ENCODE data around the gene NADSYN1. TPM values are rescaled to one million over a fixed set of nuclear protein-coding genes. Genes with fewer than 3 reads are reported as not detected.

The NADSYN1 gene
- total and polyA plus RNA-seq, 2 experiments from 2014 or later, result 35.6 to 54.9 TPM

GRCh38 chr11:71501071-71501985 is 48.3 kb downstream of the NADSYN1 start:
- TF ChIP-seq NANOG (IDR thresholded peaks at IDR 0.05; ENCODE audit: borderline replicate concordance) (no peak), ZNF114 (CRISPR knock-in tag; IDR thresholded peaks at IDR 0.05) (no peak)
- ATAC-seq (no peak), DNase-seq (ENCODE audit: low spot score) (no peak)
- H4K20me1 ChIP-seq (replicated peaks; ENCODE audit: insufficient read depth), result no peaks in the 10 kb centered on the region
- H3K9me2 ChIP-seq (ENCODE audit: insufficient read depth), result no peaks in the 10 kb centered on the region
- H3K36me3 ChIP-seq (ENCODE audit: insufficient read depth), result peaks cover 8% of the 10 kb centered on the region; the same call in 1 of the 2 replicates
- H3F3A ChIP-seq (replicated peaks; ENCODE audit: low read depth), result no peaks in the 10 kb centered on the region
- Mint-ChIP-seq H3K4me3 (no peak overlapping the region), H3K27me3 (ENCODE audit: insufficient read depth, low read depth, poor library complexity) (peaks cover 11% of the 10 kb centered on the region), H3K36me3 (ENCODE audit: low read depth) (peaks cover 40% of the 10 kb centered on the region), H3K27ac (no peak overlapping the region), H3K4me1 (peaks cover 17% of the 10 kb centered on the region), H3K9me3 (peaks cover 11% of the 10 kb centered on the region; the same call in 2 of the 3 replicates)
- H3K27me3 ChIP-seq (ENCODE audit: insufficient read depth), result no peaks in the 10 kb centered on the region
- no peak overlapping the region for H3K4me3 ChIP-seq
- no peaks in the 10 kb centered on the region for H3K79me2 ChIP-seq (replicated peaks; ENCODE audit: insufficient read depth)
- H3K4me1 ChIP-seq (ENCODE audit: insufficient read depth), result peaks cover 8% of the 10 kb centered on the region; the same call in 1 of the 2 replicates
- H2AFZ ChIP-seq, result no peak overlapping the region
- no peak overlapping the region for H3K4me2 ChIP-seq
- H3K27ac ChIP-seq (ENCODE audit: low read depth), result no peak overlapping the region

- no peak for TF ChIP-seq POLR2AphosphoS5 (IDR thresholded peaks at IDR 0.05; ENCODE audit: low read depth)
- no peak for TF ChIP-seq NANOG (IDR thresholded peaks at IDR 0.05; ENCODE audit: borderline replicate concordance)
- TF ChIP-seq CTCF (conservative IDR thresholded peaks at IDR 0.05; ENCODE audit: low read depth in 2 of 2), result no peak
- no peak for TF ChIP-seq JUNB (IDR thresholded peaks at IDR 0.05; ENCODE audit: unreplicated experiment)
- no peak for TF ChIP-seq ZNF462 (CRISPR knock-in tag; IDR thresholded peaks at IDR 0.05)
- no peak for TF ChIP-seq ETS1 (IDR thresholded peaks at IDR 0.05)
- TF ChIP-seq EZH2phosphoT487 (IDR thresholded peaks at IDR 0.05; ENCODE audit: unreplicated experiment), result no peak
- H3K27me3 ChIP-seq (ENCODE audit: insufficient read depth), result no peaks in the 10 kb centered on the region
- no peaks in the 10 kb centered on the region for H3K79me2 ChIP-seq (replicated peaks; ENCODE audit: insufficient read depth)
- no peak for DNase-seq (ENCODE audit: low spot score)
- H3F3A ChIP-seq (replicated peaks; ENCODE audit: low read depth), result no peaks in the 10 kb centered on the region
- H3K4me3 ChIP-seq, result no peak overlapping the region
- no peak overlapping the region for H2AFZ ChIP-seq
- ATAC-seq, result no peak
- peaks cover 40% of the 10 kb centered on the region for H3K36me3 Mint-ChIP-seq (ENCODE audit: low read depth)
- H3K4me1 ChIP-seq (ENCODE audit: insufficient read depth), result peaks cover 8% of the 10 kb centered on the region; the same call in 1 of the 2 replicates
- H3K27me3 Mint-ChIP-seq (ENCODE audit: insufficient read depth, low read depth, poor library complexity), result peaks cover 11% of the 10 kb centered on the region
- H4K20me1 ChIP-seq (replicated peaks; ENCODE audit: insufficient read depth), result no peaks in the 10 kb centered on the region
- no peak overlapping the region for H3K27ac ChIP-seq (ENCODE audit: low read depth)
- H3K4me1 Mint-ChIP-seq, result peaks cover 17% of the 10 kb centered on the region
- no peak overlapping the region for H3K4me3 Mint-ChIP-seq
- H3K9me3 Mint-ChIP-seq, result peaks cover 15% of the 10 kb centered on the region; the same call in 2 of the 3 replicates
- peaks cover 8% of the 10 kb centered on the region; the same call in 1 of the 2 replicates for H3K36me3 ChIP-seq (ENCODE audit: insufficient read depth)
- H3K9me2 ChIP-seq (ENCODE audit: insufficient read depth), result no peaks in the 10 kb centered on the region
- H3K4me2 ChIP-seq, result no peak overlapping the region
- H3K27ac Mint-ChIP-seq, result no peak overlapping the region
These were observed 49.0 kb downstream of the NADSYN1 start for GRCh38 chr11:71502026-71502425.

Measured in GM23338 (cell line).